GM12892 (cell line): ENCODE results near the gene FCN3.

Experiments
- DNase-seq: peaks from one replicate; pipeline ENCODE4 v3.0.0; 2011; ENCODE audit not compliant: insufficient read length
- FAIRE-seq: peaks from 2 replicates; lab custom pipeline; 2011; peaks lifted over from hg19 to GRCh38; lab: Jason Lieb, UNC
- POLR2A ChIP-seq: IDR thresholded peaks from 2 replicates; pipeline ENCODE4 v1.6.1; 2011; ENCODE audit warnings: low read depth, low read length, control low read depth
- POLR2AphosphoS5 ChIP-seq: IDR thresholded peaks from 2 replicates; pipeline ENCODE4 v1.6.1; 2011; ENCODE audit warnings: low read depth, low read length, control low read depth
- TAF1 ChIP-seq: IDR thresholded peaks from 2 replicates; pipeline ENCODE4 v1.6.1; 2011; ENCODE audit warnings: low read depth, mild to moderate bottlenecking, control low read depth, low read length, borderline replicate concordance

Gene FCN3

GRCh38 chr1:27359822-27360158, 14.8 kb downstream of the FCN3 start:
- no peak for TF ChIP-seq POLR2A
- TF ChIP-seq TAF1: no peak
- TF ChIP-seq POLR2AphosphoS5: no peak
- no peak for DNase-seq
- peak; percentile 73 for FAIRE-seq

- DNase-seq: no peak
- no peak for FAIRE-seq
- TF ChIP-seq POLR2AphosphoS5: no peak
- no peak for TF ChIP-seq TAF1
- TF ChIP-seq POLR2A: no peak
These were observed 15.7 kb downstream of the FCN3 start for GRCh38 chr1:27358928-27359313.

- no peak for TF ChIP-seq POLR2AphosphoS5
- no peak for TF ChIP-seq POLR2A
- TF ChIP-seq TAF1: no peak
- DNase-seq (no peak), FAIRE-seq (no peak)
These were observed 16.3 kb downstream of the FCN3 start for GRCh38 chr1:27358038-27358927.

GRCh38 chr1:27357281-27358037, 17.2 kb downstream of the FCN3 start:
- no peak for TF ChIP-seq POLR2AphosphoS5
- TF ChIP-seq TAF1: no peak
- FAIRE-seq (peak; percentile 92), DNase-seq (peak; percentile 95)

GRCh38 chr1:27356619-27357280, 17.9 kb downstream of the FCN3 start:
- TF ChIP-seq POLR2A (peak; percentile 43; the same call in 1 of the 2 replicates), TAF1 (no peak)
- FAIRE-seq (no peak), DNase-seq (no peak)

- TF ChIP-seq POLR2A (no peak), POLR2AphosphoS5 (no peak), TAF1 (no peak)
- no peak for DNase-seq
- no peak for FAIRE-seq
These were observed 18.4 kb downstream of the FCN3 start for GRCh38 chr1:27356277-27356618.

GRCh38 chr1:27355683-27356082, 18.9 kb downstream of the FCN3 start:
- DNase-seq (no peak), FAIRE-seq (no peak)
- no peak for TF ChIP-seq TAF1
- TF ChIP-seq POLR2AphosphoS5: no peak
- TF ChIP-seq POLR2A: no peak

- DNase-seq (no peak), FAIRE-seq (no peak)
- TF ChIP-seq TAF1 (no peak), POLR2AphosphoS5 (no peak), POLR2A (no peak)
These were observed 21.0 kb downstream of the FCN3 start for GRCh38 chr1:27353629-27354028.

GRCh38 chr1:27353166-27353565, 21.5 kb downstream of the FCN3 start:
- TF ChIP-seq TAF1 (no peak), POLR2A (no peak), POLR2AphosphoS5 (no peak)
- DNase-seq: no peak
- FAIRE-seq: no peak

GRCh38 chr1:27351541-27352107, 23.0 kb downstream of the FCN3 start:
- no peak for FAIRE-seq
- TF ChIP-seq POLR2A (no peak), TAF1 (no peak), POLR2AphosphoS5 (no peak)
- DNase-seq: no peak
